Measurements from ENCODE around the gene FCHO2.
"Not testable (repeated sequence)": the region's sequence is repeated elsewhere in the genome, so short reads cannot be mapped to it uniquely, and the experiment has no call there.

FCHO2 gene

DNA sequence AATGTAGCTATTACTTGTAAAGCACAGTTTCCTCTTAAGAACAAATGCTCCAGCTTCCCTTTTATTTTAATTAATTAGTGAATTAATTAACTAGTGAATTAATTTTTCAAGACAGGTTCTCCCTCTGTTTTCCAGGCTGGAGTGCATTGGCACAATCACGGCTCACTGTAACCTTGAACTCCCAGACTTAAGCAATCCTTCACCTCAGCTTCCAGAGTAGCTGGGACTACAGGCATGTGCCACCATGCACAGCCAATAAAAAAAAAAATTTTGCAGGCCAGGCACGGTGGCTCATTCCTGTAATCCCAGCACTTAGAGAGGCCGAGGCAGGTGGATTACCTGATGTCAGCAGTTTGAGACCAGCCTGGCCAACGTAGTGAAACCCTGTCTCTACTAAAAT, 44.1 kb downstream of the FCHO2 start:
- TF ChIP-seq MYC (IDR thresholded peaks at IDR 0.05; ENCODE audit: low read depth, low read length), result no peak
- TF ChIP-seq POLR2A (IDR thresholded peaks at IDR 0.05; ENCODE audit: extremely low read depth, insufficient read length), result no peak
- TF ChIP-seq, protein P1, sequence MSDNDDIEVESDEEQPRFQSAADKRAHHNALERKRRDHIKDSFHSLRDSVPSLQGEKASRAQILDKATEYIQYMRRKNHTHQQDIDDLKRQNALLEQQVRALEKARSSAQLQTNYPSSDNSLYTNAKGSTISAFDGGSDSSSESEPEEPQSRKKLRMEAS (IDR thresholded peaks at IDR 0.05; ENCODE audit: low read depth, low read length), result no peak
- TF ChIP-seq, protein P2, sequence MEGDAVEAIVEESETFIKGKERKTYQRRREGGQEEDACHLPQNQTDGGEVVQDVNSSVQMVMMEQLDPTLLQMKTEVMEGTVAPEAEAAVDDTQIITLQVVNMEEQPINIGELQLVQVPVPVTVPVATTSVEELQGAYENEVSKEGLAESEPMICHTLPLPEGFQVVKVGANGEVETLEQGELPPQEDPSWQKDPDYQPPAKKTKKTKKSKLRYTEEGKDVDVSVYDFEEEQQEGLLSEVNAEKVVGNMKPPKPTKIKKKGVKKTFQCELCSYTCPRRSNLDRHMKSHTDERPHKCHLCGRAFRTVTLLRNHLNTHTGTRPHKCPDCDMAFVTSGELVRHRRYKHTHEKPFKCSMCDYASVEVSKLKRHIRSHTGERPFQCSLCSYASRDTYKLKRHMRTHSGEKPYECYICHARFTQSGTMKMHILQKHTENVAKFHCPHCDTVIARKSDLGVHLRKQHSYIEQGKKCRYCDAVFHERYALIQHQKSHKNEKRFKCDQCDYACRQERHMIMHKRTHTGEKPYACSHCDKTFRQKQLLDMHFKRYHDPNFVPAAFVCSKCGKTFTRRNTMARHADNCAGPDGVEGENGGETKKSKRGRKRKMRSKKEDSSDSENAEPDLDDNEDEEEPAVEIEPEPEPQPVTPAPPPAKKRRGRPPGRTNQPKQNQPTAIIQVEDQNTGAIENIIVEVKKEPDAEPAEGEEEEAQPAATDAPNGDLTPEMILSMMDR (IDR thresholded peaks at IDR 0.05; ENCODE audit: low read depth, low read length), result no peak
- H3K4me3 ChIP-seq (ENCODE audit: low read depth, low read length), result no peak overlapping the region
- DNase-seq (ENCODE audit: low read depth), result no peak

DNA sequence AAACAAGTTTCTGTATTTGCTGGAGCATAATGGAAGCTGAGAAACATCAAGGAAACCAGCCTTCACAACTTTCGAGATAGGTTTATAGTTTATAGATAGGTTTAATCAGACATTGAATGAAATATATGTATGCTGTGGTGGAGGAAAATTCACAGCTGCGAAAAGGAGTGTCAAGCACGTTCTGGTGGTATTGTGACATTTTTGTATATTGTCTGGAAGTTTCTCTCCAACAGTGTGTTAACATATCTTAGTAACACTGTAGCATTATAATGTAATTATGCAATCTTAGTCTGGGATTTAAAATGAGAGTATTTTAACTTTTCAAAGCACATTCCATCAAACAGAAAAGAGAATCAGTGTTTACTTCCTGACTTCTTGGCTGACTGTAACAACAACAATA, 50.0 kb downstream of the FCHO2 start:
- no peak overlapping the region for H3K4me3 ChIP-seq (ENCODE audit: low read depth, low read length)
- no peak for DNase-seq (ENCODE audit: low read depth)
- TF ChIP-seq, protein P1 (IDR thresholded peaks at IDR 0.05; ENCODE audit: low read depth, low read length), result no peak
- TF ChIP-seq MYC (IDR thresholded peaks at IDR 0.05; ENCODE audit: low read depth, low read length) (no peak), POLR2A (IDR thresholded peaks at IDR 0.05; ENCODE audit: extremely low read depth, insufficient read length) (no peak)
- TF ChIP-seq, protein P2 (IDR thresholded peaks at IDR 0.05; ENCODE audit: low read depth, low read length), result no peak

DNA sequence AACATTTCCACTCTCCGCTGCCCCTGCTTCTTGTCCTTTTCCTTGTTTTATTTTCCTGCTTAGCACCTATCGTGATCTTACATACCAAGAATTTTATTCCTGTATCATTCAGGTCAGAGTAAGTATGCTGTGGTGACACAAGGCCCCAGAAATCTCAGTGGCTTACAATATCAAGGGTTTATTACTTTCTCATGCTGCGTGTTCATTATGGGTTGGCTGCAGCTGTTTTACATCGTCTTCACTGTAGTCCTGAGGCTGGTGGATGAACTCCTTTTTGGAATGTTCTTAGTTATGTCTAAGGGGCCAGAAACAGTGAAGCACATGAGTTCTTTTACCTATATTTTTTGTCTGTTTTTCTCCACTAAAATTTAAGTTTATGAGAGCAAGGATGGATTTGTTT, 51.2 kb downstream of the FCHO2 start:
- H3K4me3 ChIP-seq (ENCODE audit: low read depth, low read length), result no peak overlapping the region
- DNase-seq (ENCODE audit: low read depth), result no peak
- TF ChIP-seq MYC (IDR thresholded peaks at IDR 0.05; ENCODE audit: low read depth, low read length) (no peak), POLR2A (IDR thresholded peaks at IDR 0.05; ENCODE audit: extremely low read depth, insufficient read length) (no peak)
- TF ChIP-seq, protein P2 (IDR thresholded peaks at IDR 0.05; ENCODE audit: low read depth, low read length), result no peak
- TF ChIP-seq, protein P1 (IDR thresholded peaks at IDR 0.05; ENCODE audit: low read depth, low read length), result no peak

DNA sequence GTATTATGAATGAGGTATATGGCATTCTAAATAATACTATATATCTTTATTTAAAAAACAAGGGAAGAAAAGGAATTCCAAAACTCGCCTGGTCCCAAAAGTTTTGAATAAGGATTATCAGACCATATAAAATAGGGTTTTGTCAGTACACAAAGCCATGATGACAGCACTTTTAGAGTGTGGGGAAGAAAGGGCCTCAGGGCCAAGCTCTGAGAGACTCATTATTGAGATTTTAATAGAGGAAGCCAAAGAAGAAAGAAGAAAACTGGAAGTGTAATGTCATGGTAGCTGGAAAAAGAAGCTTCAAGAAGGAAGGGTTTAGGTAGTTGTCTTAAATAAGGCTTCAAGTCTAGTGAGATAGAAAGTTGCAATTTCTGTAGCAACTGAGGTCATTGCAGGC, 53.0 kb downstream of the FCHO2 start:
- TF ChIP-seq MYC (IDR thresholded peaks at IDR 0.05; ENCODE audit: low read depth, low read length), result no peak
- TF ChIP-seq, protein P1 (IDR thresholded peaks at IDR 0.05; ENCODE audit: low read depth, low read length), result no peak
- TF ChIP-seq POLR2A (IDR thresholded peaks at IDR 0.05; ENCODE audit: extremely low read depth, insufficient read length), result no peak
- TF ChIP-seq, protein P2 (IDR thresholded peaks at IDR 0.05; ENCODE audit: low read depth, low read length), result no peak
- no peak overlapping the region for H3K4me3 ChIP-seq (ENCODE audit: low read depth, low read length)

DNA sequence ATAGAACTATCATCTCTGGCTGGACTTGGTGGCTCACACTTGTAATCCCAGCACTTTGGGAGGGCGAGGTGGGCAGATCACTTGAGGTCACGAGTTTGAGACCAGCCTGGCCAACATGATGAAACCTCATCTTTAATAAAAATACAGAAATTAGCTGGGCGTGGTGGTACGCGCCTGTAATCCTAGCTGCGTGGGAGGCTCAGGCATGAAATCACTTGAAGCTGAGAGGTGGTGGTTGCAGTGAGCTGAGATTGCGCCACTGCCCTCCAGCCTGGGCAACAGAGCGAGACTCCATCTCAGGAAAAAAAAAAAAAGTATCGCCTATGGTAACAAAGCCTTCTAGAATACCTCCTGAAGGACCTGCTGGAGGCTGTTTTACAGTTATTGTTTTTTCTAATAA, 55.8 kb downstream of the FCHO2 start:
- not testable (repeated sequence) for DNase-seq (ENCODE audit: low read depth)

More for the DNA sequence above, 53.0 kb downstream of the FCHO2 start:
- DNase-seq (ENCODE audit: low read depth), result no peak

DNA sequence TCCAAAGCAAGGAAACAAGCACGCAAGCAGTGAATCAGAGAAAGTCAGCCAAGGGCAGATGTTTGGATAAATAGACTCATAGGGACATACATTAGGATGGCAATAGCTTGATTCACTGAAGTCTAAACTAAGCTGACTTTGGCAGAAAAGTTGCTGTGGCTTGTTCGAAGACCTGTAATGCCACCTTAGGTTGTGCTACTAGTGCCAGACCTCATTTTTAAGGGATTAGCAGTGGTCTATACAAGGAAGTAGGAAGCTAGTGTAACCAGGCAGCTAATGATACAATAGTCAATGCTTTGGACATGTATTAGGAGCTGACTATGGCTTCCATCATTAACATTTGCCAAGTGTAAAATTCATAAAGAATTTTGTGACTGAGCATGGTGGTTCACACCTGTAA, 63.1 kb downstream of the FCHO2 start:
- TF ChIP-seq POLR2A (IDR thresholded peaks at IDR 0.05; ENCODE audit: extremely low read depth, insufficient read length), result no peak
- TF ChIP-seq, protein P2 (IDR thresholded peaks at IDR 0.05; ENCODE audit: low read depth, low read length), result no peak
- no peak for TF ChIP-seq MYC (IDR thresholded peaks at IDR 0.05; ENCODE audit: low read depth, low read length)
- TF ChIP-seq, protein P1 (IDR thresholded peaks at IDR 0.05; ENCODE audit: low read depth, low read length), result no peak
- no peak overlapping the region for H3K4me3 ChIP-seq (ENCODE audit: low read depth, low read length)
- no peak for DNase-seq (ENCODE audit: low read depth)

More for the DNA sequence above, 55.8 kb downstream of the FCHO2 start:
- H3K4me3 ChIP-seq (ENCODE audit: low read depth, low read length), result not testable (repeated sequence)
